GM19238 (cell line): ENCODE measurements around the gene ARHGEF6.

Experiments used
- DNase-seq: peaks from one replicate; pipeline ENCODE4 v3.0.0; 2011; ENCODE audit warnings: low spot score; ENCODE audit not compliant: insufficient read length

ARHGEF6 gene

DNA sequence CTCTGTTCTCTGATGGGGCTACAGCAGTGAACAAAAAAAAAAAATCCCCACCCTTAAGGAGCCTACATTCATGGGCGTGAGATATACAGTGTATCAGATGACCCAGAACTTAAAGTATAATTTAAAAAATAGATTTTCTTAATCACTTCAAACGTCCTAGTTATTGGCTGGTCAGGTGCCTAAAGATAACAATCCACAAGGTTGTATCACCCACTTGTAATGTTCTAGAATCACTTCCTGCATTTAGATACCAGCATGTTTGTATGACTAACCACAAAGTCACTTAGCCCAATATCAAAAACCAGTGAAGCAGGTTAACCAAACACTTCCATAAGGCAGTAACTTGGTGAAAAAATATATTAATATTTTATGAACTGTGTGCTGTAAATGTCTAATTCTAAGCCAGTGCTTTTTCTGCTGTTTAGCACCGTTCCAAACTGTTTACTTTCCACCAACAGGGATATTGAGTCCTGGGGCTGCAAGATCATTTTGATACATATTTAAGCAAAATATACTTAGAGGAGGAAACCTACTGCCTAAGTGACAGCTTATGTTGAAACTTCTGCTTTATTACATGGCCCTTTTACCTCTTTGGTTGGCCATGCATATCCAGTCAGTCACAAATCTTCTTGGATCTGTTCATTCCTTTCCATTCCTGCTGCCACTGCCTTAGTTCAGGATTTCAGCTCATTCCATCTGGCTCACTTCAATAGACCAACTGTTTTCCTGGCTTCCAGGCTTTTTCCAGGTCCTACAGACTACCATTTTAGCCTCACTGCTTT, 89.5 kb downstream of the ARHGEF6 start:
- no peak for DNase-seq

DNA sequence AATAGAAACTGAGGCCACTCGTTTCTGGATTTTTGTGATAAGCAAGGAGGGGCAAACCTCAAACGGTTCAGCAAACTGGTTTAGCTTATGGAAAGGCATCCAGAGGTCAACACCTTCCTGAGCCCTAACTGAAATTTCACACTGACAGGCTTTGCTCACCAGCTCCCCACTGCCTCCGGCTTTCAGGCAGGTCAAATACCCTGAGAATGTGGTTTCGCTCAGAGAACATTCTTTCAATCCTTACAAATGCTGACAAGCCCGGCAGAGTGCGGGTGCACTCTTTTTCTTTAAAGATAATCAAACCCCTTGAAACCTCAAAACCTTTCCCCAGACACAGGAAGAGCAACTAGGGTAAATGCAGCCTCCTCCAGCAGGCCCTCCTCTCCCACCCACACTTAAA, 91.3 kb downstream of the ARHGEF6 start:
- DNase-seq, result no peak

DNA sequence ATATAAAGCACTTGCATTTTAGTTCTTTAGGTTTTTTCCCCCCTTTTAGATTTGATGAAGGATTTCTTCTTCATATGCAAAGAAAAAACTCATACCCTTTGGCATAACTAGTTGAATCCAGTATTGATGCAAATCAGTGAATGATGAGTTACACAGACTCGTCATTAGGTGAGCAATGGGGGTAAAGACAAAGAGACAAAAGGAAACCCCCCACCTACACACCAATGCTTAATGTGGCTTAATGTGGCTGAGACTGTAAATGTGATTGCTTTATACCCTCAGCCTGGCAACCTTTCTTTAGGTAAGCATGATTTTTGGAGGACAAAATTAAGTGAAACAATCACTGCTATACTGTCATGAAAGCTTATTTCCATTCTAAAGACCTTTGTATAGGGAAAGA, 93.3 kb downstream of the ARHGEF6 start:
- no peak for DNase-seq

DNA sequence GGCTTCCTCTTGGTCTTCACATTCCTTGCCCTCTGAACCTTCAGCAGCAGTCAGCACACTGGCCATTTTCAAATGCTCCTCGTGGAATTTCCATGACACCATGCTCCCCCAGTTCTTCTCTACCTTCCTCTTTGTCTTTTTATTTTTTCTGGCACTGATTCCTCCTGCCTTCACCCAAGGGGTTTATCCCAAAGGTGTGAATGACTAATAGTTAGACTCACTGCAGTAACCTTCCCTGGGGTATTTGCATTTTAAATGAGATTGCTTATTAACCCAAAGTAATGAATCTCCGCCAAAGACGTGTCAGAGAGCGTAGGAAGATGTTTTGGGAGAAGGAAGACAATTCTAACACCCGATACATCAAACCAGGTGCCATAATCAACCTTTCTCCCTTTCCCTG, 96.6 kb downstream of the ARHGEF6 start:
- no peak for DNase-seq

DNA sequence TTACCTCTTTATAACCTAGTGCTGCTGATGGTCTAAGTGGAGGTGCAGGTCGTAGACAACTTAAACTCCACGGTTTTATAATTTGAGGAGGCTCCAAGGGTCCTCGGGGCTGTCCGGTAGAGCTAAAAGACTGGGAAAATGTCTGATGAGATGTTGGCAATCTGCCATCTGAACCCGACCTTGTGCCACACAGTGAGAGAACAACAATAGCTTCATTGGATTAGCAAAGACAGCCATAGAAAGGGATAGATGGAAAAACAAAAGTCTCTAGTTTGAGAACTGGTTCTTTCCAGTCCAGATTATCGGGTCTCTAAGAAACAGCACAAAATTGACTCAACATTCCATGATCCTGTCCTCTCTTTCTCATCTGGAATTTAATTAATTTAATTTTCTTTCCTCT, 101.2 kb downstream of the ARHGEF6 start:
- no peak for DNase-seq

DNA sequence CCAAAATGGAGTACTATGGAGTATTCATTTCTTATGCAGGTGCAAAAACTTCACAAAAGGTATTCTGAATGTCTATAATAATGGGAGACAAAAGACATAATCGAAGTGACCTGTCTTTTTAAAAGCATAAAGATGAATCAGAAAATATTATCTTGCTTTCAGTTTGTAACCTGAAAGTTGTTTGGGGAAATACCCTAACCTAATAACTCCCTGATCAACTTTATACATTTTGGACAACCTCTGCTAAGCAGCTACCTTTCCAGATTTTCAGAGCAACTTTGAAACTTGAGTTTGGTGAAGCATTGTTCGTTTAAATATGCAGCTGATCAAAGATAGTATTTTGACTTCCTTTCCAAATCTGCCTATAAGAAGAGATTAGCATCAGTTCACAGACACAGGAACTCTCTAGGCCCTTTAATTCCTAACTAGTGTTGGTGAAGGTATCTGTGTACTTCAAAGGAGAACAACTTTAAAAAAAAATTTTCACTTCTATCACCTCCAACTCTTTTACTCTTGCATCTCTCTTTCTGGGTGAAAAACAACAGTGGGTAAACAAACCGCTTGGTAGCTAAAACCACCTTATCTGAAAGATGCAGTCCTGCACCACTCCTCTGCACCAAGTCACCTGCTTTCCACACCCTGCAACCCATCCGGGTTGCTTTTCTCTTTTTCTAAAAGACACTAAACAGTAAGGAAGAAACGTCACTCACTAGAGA, 106.3 kb downstream of the ARHGEF6 start:
- DNase-seq, result no peak

DNA sequence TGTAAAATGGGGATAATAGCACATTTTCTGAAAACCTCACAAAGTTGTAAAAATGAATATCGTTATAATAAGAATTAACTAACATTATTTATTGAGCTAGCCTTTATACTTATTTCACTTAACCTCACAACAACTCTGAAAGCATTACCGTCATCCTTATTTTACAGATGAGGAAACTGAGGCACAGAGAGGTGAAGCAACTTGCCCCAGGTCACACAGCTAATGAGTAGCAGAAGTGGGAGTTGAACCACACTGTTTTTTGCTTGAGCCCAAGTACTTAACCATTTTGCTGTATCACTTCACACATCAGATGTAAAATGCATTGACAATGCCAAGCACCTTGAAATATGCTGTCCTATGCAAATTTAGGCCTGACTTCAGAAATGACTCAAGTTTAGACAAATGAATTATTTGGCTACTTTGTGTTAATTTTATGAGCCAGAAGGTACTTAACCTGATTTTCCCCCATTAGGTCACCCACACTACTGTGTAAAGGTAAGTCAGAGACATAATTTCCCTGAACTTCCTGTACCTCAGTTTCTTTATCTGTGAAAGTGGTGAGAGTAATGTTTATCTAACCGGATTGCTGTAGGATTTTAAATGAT, 109.6 kb downstream of the ARHGEF6 start:
- DNase-seq, result no peak

DNA sequence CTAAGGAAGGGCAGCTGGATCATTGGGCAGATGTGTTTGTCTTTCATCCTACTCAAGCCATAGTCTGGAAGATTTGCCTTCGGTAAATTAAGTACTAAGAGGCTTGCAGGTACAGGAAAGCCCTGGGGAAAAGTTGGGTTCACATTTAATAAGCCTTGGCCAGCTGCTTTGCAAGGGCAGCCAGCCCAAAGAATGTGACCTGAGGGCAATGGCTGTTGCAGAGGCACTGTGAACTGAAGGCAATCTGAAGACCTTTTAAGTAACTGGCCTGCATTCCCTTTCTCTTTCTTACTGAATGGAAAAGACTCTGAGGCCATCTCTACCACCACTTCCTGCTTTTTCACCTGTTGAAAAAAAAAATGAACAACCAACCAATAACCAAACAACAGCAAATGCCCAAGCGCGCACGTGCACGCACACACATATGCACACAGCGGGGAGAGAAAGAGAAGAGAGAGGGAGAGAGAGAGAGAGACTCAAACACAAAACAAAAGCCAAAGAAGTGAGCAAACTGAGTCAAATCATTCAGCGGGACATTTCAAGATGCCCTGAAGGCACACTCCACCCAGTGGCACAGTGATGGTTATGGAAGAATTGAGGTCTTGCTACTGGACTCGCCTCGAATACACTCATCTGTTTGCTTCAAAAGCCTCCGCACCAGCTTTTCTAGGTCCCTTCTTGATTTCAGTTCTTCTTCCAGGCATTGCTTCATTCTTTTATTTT, 113.1 kb downstream of the ARHGEF6 start:
- no peak for DNase-seq

DNA sequence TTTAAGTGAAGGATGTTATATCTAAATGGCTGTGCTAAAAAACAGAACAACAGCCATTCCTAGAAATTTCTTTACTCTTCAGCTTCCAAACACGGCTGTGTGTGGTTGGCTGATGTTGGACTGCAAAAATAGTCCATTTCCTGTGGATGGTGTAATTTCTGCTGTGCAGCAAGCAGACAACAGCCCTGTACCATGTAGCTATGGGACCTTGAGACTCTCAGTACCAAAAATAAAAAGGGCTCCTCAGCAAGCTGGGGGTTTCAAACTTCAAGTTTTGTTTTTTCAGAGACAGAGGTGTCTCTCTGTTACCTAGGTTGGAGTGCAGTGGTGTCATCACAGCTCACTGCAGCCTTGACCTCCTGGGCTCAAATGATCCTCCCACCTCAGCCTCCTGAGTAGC, 114.6 kb downstream of the ARHGEF6 start:
- DNase-seq, result no peak

DNA sequence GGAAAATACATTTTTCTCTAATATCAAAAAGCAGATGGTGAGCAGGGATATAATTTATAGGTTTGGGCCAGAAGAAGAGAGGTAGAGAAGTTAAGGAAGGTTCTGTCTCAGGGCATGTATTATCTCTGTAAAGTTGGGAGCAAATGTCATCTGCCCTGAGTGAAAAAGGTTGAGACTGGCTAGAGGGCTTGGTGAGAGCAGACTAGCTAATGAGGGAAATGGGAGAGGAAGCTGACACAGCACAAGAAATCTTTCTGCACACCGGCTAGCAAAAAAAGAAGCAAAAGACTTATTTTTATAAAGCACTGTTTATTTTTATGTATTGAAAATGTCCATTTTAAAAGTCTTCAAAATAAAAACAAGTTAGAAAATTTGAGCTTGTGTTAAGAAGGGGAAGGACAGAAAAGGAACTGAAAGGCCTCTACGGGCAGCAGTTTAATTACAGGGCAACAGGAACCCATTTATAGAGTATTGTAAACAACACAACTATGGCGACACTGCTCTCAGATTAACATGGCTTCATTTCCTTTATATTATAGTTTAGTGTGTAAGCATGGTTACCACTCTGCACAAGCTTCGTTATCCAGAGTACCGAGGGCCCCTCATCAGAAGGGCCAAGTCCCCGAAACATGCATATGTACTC, 115.4 kb downstream of the ARHGEF6 start:
- no peak for DNase-seq

DNA sequence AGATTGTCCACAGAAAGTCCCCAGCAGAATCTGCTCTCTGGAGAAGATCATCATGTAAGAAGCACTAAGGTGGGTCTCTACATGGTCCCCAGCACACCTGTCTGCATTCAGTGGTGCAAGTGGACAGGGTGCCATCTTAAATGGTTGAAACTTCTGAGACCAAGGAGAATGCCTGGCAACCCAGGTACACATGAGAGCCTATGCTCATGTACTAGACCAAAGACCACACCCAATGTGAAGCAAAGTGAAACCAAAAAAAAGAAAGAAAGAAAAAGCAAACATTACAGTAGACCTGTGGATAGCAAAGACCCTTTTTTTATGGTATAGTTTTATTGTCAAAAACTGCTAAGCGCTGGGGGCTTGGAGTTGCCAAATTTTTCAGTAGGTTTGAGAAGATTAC, 117.8 kb downstream of the ARHGEF6 start:
- no peak for DNase-seq

DNA sequence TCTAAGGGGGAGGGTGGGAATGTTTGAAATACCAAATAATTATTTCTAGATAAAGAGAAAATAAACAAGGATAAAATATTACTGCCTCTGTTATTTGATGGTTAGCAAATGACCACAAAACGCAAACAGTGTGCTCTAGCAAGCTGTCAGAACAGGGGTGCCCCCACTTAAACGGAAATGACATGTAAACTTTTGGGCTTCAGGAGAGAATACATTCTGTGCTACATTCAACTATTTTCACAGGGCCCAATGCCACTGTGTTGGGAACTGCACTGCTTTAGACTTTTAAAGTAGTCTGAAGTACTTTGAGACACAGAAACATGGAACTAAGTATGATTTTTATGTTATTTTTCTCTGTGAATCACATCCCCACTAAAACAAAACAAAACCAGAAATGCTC, 118.6 kb downstream of the ARHGEF6 start:
- DNase-seq, result no peak

DNA sequence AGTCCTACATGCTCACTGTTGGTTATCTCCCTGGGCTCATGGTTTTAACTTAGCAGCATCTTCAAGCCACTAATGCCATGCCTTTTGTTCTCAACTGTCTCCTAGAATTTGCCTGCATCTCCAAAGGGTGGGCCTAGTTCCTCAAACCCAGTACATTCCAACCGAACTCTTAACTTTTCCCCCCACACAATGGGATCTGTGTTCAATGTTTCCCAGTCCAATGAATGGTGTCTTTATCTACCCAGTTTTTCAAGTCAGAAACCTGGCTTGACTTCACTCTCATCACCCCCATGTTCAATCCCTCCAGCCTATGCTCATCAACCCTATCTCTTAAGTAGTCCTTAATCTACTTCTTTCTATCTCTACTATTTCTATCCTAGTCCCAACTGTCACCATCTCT, 119.8 kb downstream of the ARHGEF6 start:
- no peak for DNase-seq

DNA sequence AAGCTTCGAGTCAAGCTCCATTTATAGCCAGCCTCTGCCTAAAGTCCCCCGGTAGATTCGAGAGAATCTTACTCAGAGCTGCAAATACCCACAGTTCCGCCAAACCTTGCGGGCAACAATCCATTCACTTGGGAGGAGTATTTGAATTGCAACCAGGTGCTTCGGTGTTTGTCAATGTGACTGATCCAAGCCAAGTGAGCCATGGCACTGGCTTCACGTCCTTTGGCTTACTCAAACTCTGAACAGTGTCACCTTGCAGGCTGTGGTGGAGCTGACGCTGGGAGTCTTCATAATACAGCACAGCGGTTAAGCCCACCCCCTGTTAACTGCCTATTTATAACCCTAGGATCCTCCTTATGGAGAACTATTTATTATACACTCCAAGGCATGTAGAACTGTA, 121.6 kb downstream of the ARHGEF6 start:
- no peak for DNase-seq

DNA sequence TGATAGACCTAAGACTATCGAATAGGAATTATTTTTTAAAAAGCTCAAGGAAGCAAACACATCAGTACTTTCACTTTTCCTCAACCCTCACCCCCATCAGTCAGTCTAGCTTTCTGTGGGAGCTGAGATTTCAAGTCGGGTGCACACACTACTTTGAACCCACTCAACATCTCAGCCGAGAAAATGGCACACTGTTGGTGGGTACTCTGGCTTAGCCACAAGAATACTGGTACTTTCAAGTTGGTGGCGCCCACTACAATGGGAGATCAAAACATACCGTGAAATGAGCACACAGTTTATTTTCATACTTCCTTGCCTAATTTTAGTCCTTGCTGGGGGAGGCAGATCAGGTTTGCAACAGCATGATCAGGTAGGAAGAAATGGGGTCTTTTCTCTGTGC, 122.6 kb downstream of the ARHGEF6 start:
- no peak for DNase-seq

DNA sequence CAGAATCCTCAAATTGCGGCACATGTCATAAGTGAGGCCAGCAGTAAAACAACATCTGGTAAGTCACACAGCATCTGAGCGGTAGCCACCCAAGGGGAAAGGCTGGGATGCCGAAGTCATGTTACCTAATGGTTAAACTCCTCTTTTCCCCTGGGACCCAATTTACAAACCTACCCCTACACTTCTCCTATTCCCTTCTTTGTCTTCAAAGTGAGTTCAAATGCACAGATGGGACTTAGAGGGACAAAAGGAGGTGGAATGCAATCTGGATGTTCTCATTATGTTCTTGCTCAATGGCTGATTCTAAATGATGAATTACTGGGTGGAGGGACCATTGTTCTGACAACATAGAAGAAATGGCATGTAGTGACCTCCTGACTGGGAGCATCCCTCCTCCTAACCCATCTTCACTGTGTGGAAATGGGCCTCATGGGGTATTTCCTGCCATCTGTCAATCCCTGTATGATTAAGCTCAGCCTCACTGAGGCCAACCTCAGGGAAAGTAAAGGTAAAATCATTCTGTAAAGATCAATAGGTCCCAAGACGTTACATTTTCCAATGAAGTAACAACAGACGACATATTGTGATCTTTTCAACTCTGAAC, 124.3 kb downstream of the ARHGEF6 start:
- no peak for DNase-seq

DNA sequence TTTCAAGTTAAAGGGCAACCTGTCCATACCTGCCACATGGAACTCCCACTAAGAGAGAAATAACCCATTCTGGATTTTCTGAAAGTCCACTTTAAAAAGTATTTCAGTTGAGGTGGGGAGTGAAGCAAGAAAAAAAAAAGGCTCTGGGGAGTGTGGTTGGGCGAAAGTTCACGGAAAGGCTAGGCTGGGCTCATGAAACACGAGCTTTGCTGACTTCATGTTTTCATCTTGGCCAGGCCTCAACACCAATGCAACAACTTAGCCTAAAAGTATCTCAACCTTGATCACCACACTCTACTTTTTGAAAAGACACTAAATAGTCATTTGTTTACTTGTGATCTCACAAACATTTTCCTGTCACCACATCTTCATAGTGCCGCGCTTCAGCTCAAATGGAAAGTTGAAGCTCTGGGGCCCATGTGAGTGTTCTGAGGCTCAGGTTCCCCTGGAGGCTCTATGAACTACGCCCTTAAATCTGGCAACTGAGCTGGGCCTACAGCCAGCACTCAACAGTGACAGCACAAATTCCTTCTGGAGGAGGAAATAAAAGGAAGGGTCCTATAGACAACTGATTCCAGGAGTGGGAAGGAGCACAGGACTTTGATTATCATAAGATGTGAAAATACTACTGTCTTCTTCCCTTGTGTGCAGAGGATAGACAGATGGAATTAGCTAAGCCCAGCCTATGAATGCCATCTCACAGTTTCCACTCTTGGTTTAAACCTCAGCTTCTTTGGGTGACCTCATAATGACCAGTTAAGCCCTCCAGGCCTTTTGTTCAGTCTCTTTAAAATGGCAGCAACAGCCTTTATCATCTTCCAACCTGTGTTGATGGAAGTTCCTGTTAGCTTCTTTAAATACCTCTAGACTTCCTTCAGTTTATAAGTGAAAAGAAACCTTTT, 127.7 kb downstream of the ARHGEF6 start:
- no peak for DNase-seq

DNA sequence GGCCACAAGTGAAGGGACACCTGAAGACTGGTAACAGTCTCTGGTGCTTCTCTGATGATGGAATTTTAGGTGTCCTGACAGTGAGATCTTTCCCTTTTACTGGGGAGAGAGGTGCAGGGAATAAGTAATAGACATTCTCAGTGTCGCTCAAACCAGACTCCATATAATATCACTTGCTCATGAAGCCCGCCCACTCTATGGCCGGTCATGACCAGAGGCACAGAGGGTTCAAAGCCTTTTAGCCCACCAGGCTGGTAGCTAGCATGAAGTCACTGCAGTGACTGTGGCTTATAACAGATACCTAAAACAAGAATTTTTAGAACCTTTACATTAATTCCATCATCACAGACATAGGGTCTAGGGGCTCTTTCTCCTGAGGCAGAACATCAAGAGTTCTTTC, 129.9 kb downstream of the ARHGEF6 start:
- no peak for DNase-seq

DNA sequence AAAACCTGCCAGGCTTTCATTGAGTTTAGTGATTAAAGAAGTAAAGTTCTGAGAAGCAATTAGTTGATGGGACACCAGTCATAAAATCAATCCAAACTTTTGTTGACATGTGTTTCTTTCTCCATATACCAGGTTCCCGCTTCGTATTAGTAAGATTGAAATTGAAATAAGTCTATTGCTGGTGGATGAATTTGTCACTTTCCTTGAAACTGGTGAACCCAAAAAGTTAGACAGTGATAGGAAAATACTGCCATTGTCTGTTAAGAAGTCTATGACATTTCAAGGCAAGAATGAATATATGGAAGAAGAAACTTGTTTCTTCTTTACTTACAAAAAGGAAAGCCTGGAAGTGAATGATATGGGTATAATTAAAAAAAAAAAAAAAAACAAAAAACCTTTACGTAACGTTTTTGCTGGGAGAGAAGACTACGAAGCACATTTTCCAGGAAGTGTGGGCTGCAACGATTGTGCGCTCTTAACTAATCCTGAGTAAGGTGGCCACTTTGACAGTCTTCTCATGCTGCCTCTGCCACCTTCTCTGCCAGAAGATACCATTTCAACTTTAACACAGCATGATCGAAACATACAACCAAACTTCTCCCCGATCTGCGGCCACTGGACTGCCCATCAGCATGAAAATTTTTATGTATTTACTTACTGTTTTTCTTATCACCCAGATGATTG, 132.9 kb downstream of the ARHGEF6 start, which contains the start of gene CD40LG:
Gene CD40LG, plus strand, starts transcription at position 482 of the 684 bp plus-strand sequence. Its CDS starts 91 bp downstream, at position 573.
- DNase-seq, result no peak
